Bronchial epithelial cell (primary cell): ENCODE measurements around the gene CACNB4. TPM values are rescaled to one million over a fixed set of nuclear protein-coding genes. Genes with fewer than 3 reads are reported as not detected.
"Not testable (repeated sequence)": the region's sequence is repeated elsewhere in the genome, so short reads cannot be mapped to it uniquely, and the experiment has no call there.

ENCODE experiments used
- DNase-seq: peaks from one replicate; pipeline ENCODE4 v3.0.0-alpha.2; 2010; ENCODE audit warnings: low read depth
- FAIRE-seq: peaks from 2 replicates; lab custom pipeline; 2011; peaks lifted over from hg19 to GRCh38; lab: Jason Lieb, UNC
- H3K27me3 ChIP-seq: 2 replicates; pipeline ENCODE4 v1.5.1; 2011; ENCODE audit warnings: low read length; ENCODE audit not compliant: control insufficient read depth, insufficient read depth
- H3K36me3 ChIP-seq: 2 replicates; pipeline ENCODE4 v1.5.1; 2011; ENCODE audit warnings: low read length; ENCODE audit not compliant: control insufficient read depth, insufficient read depth
- H3K4me3 ChIP-seq: 2 replicates; pipeline ENCODE4 v1.5.1; 2011; ENCODE audit warnings: mild to moderate bottlenecking, low read depth, low read length, control low read depth
- total RNA-seq: library from RNA; depleted of rRNA; stranded (reverse); fragments of >200 nt; gene quantifications from 2 replicates; pipeline ENCODE4 v1.2.1, GENCODE V29; 2014
- TF ChIP-seq, protein P1 (sequence below): IDR thresholded peaks from 2 replicates; pipeline ENCODE4 v1.5.1; 2011; ENCODE audit warnings: mild to moderate bottlenecking, moderate library complexity, low read length, control low read depth, inconsistent platforms; ENCODE audit not compliant: insufficient read depth, severe bottlenecking

Gene CACNB4
- total RNA-seq, 1 donor from 2014 or later, result 0.53 TPM

DNA sequence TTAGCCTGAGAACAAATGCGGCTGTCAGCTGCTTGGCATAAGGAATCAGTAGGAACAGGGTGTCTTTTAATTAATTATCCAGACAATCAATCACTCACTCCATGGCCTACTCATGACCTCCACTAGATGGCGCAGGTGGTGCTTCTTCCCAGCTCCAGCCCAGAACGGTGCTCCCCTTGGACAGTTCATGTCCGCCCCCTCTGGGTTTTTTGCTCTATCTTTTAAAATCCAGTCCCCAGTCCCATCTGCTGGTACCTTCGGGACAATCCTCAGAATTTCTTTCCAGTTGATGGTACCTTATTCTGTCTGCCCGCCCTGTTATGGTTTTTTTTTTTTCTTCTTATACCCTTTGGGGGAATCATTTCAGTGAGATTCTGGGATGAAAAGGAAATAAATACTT is 99.8 kb downstream of the CACNB4 start:
- no peaks in the 10 kb centered on the region for H3K27me3 ChIP-seq
- no peak for FAIRE-seq
- H3K36me3 ChIP-seq, result no peaks in the 10 kb centered on the region
- no peak overlapping the region for H3K4me3 ChIP-seq
- peak; percentile 30 for DNase-seq
- TF ChIP-seq, protein P1, sequence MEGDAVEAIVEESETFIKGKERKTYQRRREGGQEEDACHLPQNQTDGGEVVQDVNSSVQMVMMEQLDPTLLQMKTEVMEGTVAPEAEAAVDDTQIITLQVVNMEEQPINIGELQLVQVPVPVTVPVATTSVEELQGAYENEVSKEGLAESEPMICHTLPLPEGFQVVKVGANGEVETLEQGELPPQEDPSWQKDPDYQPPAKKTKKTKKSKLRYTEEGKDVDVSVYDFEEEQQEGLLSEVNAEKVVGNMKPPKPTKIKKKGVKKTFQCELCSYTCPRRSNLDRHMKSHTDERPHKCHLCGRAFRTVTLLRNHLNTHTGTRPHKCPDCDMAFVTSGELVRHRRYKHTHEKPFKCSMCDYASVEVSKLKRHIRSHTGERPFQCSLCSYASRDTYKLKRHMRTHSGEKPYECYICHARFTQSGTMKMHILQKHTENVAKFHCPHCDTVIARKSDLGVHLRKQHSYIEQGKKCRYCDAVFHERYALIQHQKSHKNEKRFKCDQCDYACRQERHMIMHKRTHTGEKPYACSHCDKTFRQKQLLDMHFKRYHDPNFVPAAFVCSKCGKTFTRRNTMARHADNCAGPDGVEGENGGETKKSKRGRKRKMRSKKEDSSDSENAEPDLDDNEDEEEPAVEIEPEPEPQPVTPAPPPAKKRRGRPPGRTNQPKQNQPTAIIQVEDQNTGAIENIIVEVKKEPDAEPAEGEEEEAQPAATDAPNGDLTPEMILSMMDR, result peak; percentile 86

DNA sequence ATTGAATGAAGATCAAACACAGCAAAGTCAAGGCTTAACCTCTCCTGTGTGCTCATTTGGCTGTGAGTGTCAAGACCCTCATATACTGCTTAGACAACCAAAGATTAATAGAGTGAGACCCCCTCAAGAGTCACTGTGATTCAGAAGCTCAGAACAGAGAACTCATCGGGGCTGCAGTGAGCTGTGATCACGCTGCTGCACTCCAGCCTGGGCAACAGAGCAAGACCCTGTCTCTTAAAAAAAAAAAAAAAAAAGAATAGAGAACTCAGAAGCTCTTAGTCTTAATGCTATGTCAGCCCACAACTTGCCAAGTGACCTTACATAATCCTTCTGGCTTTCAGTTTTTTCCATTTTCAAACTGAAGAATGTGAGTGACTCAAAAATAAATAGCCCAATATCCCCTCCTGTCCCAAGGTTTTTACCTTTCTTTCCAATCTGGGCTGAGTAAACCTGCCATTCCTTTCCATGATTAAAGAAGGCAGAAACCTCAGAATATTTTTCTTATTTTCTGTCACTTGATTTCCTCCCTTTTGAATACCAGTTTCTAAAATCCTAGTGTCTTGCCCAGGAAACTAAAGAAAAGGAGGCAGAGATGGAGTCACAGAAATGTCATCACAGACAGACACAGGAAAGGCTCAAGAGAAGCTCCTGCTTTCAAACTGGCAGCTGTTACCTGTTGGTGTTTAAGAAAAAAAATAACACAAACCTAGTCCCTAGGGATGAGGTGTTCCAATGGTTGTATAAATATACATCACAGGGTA is 102.4 kb downstream of the CACNB4 start:
- H3K4me3 ChIP-seq, result no peak overlapping the region
- FAIRE-seq (no peak), DNase-seq (no peak)
- TF ChIP-seq, protein P1, result no peak
- no peaks in the 10 kb centered on the region for H3K36me3 ChIP-seq
- H3K27me3 ChIP-seq, result no peaks in the 10 kb centered on the region

DNA sequence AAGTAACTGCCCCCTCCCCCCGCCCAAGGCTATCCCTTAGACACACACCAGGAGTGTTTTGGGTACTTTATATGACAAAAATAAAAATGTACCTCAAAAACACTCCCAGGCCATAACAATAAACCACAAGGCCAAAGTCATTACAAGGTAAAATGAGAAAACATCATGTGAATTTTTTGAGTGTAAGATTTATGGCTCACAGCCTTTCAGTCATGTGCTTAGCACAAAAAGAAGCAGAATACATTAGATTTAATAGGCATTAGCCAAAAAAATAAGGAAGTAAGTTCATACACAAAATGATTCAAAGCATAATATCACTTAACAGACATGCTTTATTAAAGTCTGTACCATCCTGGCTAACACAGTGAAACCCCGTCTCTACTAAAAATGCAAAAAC is 103.7 kb downstream of the CACNB4 start:
- TF ChIP-seq, protein P1, result no peak
- no peaks in the 10 kb centered on the region for H3K36me3 ChIP-seq
- no peaks in the 10 kb centered on the region for H3K27me3 ChIP-seq
- H3K4me3 ChIP-seq, result no peak overlapping the region
- DNase-seq (no peak), FAIRE-seq (no peak)

DNA sequence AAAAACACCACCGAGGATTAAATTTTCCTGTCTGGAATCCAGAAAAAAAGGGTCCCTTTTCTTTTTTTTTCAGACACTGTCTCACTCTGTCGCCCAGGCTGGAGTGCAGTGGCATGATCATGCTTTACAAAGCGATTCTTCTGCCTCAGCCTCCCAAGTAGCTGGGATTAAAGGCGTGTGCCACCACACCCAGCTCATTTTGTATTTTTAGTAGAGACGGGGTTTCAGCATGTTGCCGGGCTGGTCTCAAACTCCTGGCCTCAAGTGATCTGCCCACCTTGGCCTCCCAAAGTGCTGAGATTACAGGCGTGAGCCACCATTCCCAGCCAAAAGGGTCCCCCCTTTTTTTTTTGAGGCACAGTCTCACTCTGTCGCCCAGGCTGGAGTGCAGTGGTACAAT is 104.7 kb downstream of the CACNB4 start:
- H3K27me3 ChIP-seq, DNase-seq, H3K4me3 ChIP-seq, H3K36me3 ChIP-seq, FAIRE-seq: not testable (repeated sequence)

DNA sequence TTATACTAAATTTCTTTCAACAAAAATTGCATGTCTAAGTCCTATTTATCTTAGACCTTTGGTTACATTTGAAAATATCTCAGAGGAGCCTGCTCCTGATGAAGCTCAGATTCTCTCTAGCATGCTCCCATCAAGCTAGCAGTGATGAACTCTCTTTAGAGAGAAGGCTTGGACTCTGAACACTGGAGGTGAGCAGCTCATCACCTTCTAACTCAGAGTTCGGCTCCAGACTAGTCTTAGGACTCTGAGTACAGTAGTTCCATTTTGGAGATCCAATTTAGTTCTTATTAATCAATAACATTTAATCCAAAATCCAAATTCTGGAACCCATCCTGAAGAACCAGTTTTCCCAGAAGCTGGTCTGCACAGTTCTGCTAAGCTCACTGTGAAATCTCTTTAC is 107.8 kb downstream of the CACNB4 start:
- H3K36me3 ChIP-seq, result no peaks in the 10 kb centered on the region
- TF ChIP-seq, protein P1, result no peak
- H3K27me3 ChIP-seq, result no peaks in the 10 kb centered on the region
- no peak for FAIRE-seq
- DNase-seq, result no peak
- H3K4me3 ChIP-seq, result no peak overlapping the region

DNA sequence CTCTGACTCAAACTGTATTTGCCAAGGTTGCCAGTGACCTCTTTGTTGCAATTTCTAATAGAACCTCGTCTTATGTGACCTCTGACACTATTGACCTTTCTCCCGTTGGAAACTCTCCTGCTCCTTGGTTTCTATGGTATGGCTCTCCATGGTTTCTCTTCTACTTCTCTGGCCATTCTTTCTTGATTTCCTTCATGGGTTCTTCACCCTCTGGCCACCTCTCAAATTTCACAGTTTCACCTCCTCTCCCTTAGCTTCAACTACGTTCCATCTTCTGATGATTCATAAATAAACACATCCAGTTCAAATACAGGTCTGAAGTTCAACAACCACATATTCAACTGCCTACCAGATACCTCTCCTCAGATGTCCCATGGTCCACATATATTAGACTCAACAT is 109.5 kb downstream of the CACNB4 start:
- DNase-seq (no peak), FAIRE-seq (no peak)
- H3K27me3 ChIP-seq, result no peaks in the 10 kb centered on the region
- H3K4me3 ChIP-seq, result no peak overlapping the region
- H3K36me3 ChIP-seq, result no peaks in the 10 kb centered on the region
- TF ChIP-seq, protein P1, result no peak
